K562 (cell line): Measurements from ENCODE around the gene GOT1. TPM values are rescaled to one million over a fixed set of nuclear protein-coding genes. Genes with fewer than 3 reads are reported as not detected.

Experiments used
- ATAC-seq: fragments of 200-7000 bp; cut with Tn5 transposase; 3 replicates; pipeline ENCODE4 v1.9.1; 2020; ENCODE audit warnings: moderate library complexity
- BruUV-seq: library from RNA; stranded (reverse); fragments of 400-500 nt; replicated peaks from 2 replicates; lab custom pipeline; 2021; lab: Mats Ljungman, UMichigan
- CTCF ChIA-PET: fragments of 300-600 bp; formaldehyde crosslinking; extraction: SDS; loops from one replicate; lab custom pipeline; 2021; ENCODE audit warnings: low intra/inter-chr PET ratio; lab: Yijun Ruan, JAX
- POLR2A ChIA-PET: fragments of 300-600, 350-650 bp; sonication (Branson Sonifier 250); formaldehyde crosslinking; extraction: SDS; loops from one replicate; lab custom pipeline; 2021; ENCODE audit warnings: antibody characterized with exemption, inconsistent platforms; lab: Yijun Ruan, JAX
- DNase-seq, 4 experiments: peaks; one replicate each; pipeline versions ENCODE4 v3.0.0 to v3.0.0-alpha.2; 2011 to 2018; ENCODE audit warnings: low spot score in 3 of 4, mixed read lengths in 3 of 4; ENCODE audit errors: extremely low read depth in 1 of 4
- FAIRE-seq: peaks from 2 replicates; lab custom pipeline; 2011; peaks lifted over from hg19 to GRCh38; lab: Jason Lieb, UNC
- H2AFZ ChIP-seq: 2 replicates; pipeline ENCODE4 v1.6.0; 2011; ENCODE audit warnings: low read depth, low read length, control low read depth, inconsistent platforms
- H3K27ac ChIP-seq: fragments of 200-600 bp; 3 replicates; pipeline ENCODE4 v1.8.0; 2011; ENCODE audit warnings: low read depth, mild to moderate bottlenecking, control low read depth, inconsistent platforms, low read length, moderate library complexity, mixed read lengths; ENCODE audit errors: extremely low read depth
- H3K27me3 ChIP-seq, 2 experiments: fragments of 300-600 bp in 1 of 2; 2 replicates in 1 of 2; 3 replicates in 1 of 2; pipeline versions ENCODE4 v1.6.0 to v1.8.0; 2011; ENCODE audit warnings: inconsistent platforms in 2 of 2, low read length in 2 of 2, mild to moderate bottlenecking in 1 of 2, mixed read lengths in 1 of 2, moderate library complexity in 1 of 2; ENCODE audit not compliant: control insufficient read depth in 2 of 2, insufficient read depth in 2 of 2
- H3K36me3 ChIP-seq: fragments of 300-600 bp; 3 replicates; pipeline ENCODE4 v1.8.0; 2011; ENCODE audit warnings: mild to moderate bottlenecking, low read length, inconsistent platforms; ENCODE audit not compliant: control insufficient read depth, insufficient read depth
- H3K4me1 ChIP-seq, 2 experiments: fragments of 200-600 bp in 1 of 2; replicated peaks in 1 of 2; 2 replicates in 1 of 2; 3 replicates in 1 of 2; pipeline versions ENCODE4 v1.5.1 to v1.8.0; 2011; ENCODE audit warnings: inconsistent platforms in 2 of 2, low read length in 2 of 2, mild to moderate bottlenecking in 1 of 2, mixed read lengths in 1 of 2, moderate library complexity in 1 of 2; ENCODE audit not compliant: control insufficient read depth in 2 of 2, insufficient read depth in 2 of 2
- H3K4me2 ChIP-seq: 2 replicates; pipeline ENCODE4 v1.6.1; 2011; ENCODE audit warnings: low read length, control low read depth, inconsistent platforms, mixed read lengths; ENCODE audit not compliant: insufficient read depth
- H3K4me3 ChIP-seq: fragments of 200-600 bp; sonication (generic), shearing (Covaris generic); 2 replicates; pipeline ENCODE4 v1.5.1; 2016; ENCODE audit warnings: control low read depth, inconsistent platforms
- H3K79me2 ChIP-seq: fragments of 200-600 bp; 3 replicates; pipeline ENCODE4 v1.8.0; 2011; ENCODE audit warnings: low read length, inconsistent platforms; ENCODE audit not compliant: control insufficient read depth, insufficient read depth
- H3K9ac ChIP-seq, 2 experiments: 2 replicates each; pipeline versions ENCODE4 v1.6.0 to v1.6.1; 2011; ENCODE audit warnings: low read depth in 2 of 2, low read length in 2 of 2, control low read depth in 1 of 2, inconsistent platforms in 1 of 2, mild to moderate bottlenecking in 1 of 2, mixed read lengths in 1 of 2; ENCODE audit not compliant: insufficient read depth in 1 of 2
- H3K9me1 ChIP-seq: one replicate; pipeline ENCODE4 v1.6.0; 2011; ENCODE audit warnings: inconsistent platforms, mild to moderate bottlenecking, low read length, moderate library complexity; ENCODE audit not compliant: control insufficient read depth, insufficient read depth
- H3K9me3 ChIP-seq: replicated peaks from 2 replicates; pipeline ENCODE4 v1.5.1; 2011; ENCODE audit warnings: low read depth, low read length, inconsistent platforms; ENCODE audit not compliant: control insufficient read depth, insufficient read depth
- H4K20me1 ChIP-seq: replicated peaks from 2 replicates; pipeline ENCODE4 v1.6.1; 2011; ENCODE audit warnings: low read length, inconsistent platforms, mixed read lengths; ENCODE audit not compliant: control insufficient read depth, insufficient read depth
- CTCF ChIP-seq, 3 experiments: IDR thresholded peaks in 2 of 3; conservative IDR thresholded peaks in 1 of 3; 2 replicates each; pipeline ENCODE4 v1.5.1; 2011 to 2012; ENCODE audit warnings: low read length in 3 of 3, mild to moderate bottlenecking in 3 of 3, control low read depth in 2 of 3, improper control_type of control experiment in 1 of 3, inconsistent platforms in 1 of 3, low read depth in 1 of 3, mixed read lengths in 1 of 3, moderate library complexity in 1 of 3; ENCODE audit not compliant: insufficient read depth in 2 of 3
- RAD21 ChIP-seq, 2 experiments: fragments of 250-450 bp in 1 of 2; fragments of 450-650 bp in 1 of 2; sonication (Bioruptor Pico) in 1 of 2; formaldehyde crosslinking in 1 of 2; IDR thresholded peaks in 1 of 2; conservative IDR thresholded peaks in 1 of 2; 2 replicates each; pipeline versions ENCODE4 v1.4.0 to v1.8.0; 2020 to 2022; ENCODE audit warnings: mild to moderate bottlenecking in 2 of 2, moderate library complexity in 1 of 2
- ZNF785 ChIP-seq: fragments of 250-450 bp; sonication (Bioruptor Pico); IDR thresholded peaks from 2 replicates; pipeline ENCODE4 v1.4.0; 2020; ENCODE audit warnings: mild to moderate bottlenecking
- WGBS: fragments of 100-300 bp; shearing (Covaris generic); methylation state at CpG from one replicate; pipeline ENCODE4 v1.1.6; 2016; ENCODE audit warnings: low coverage, mixed read lengths; ENCODE audit not compliant: insufficient coverage; ENCODE audit errors: missing lambda C conversion rate; 5-methylcytosine and 5-hydroxymethylcytosine counted together
- in situ Hi-C: fragments of 300-500 bp; cut with MboI; formaldehyde crosslinking; loops from 4 replicates; pipeline ENCODE4 v1.15.0; 2018; ENCODE audit warnings: inconsistent platforms, mixed read lengths
- intact Hi-C: fragments of 100-400 bp; cut with micrococcal nuclease; formaldehyde crosslinking; loops from 2 replicates; pipeline ENCODE4 v1.14.2; 2022
- polyA plus RNA-seq, 8 experiments: library from polyadenylated mRNA; depleted of rRNA in 4 of 8; stranded (reverse) in 5 of 8; unstranded in 3 of 8; fragments of >200 nt; fragmentation: Nextera tagmentation in 2 of 8; fragmentation: Illumina TruSeq in 1 of 8; extraction: Ambion mirVana in 2 of 8; extraction: Trizol in 1 of 8; gene quantifications; 2 replicates each; pipeline versions ENCODE4 v1.2.1 to v1.2.3, GENCODE V29; 2011 to 2014; ENCODE audit warnings: inconsistent platforms in 1 of 8, missing spikeins in 1 of 8
- total RNA-seq, 7 experiments: library from RNA; depleted of rRNA in 6 of 7; stranded (reverse); fragments of >200 nt in 6 of 7; fragmentation: Illumina TruSeq in 2 of 7; extraction: Trizol in 2 of 7; gene quantifications; 2 replicates each; pipeline versions ENCODE4 v1.2.1 to v1.2.3, GENCODE V29; 2011 to 2021; ENCODE audit warnings: low replicate concordance in 1 of 7

GOT1 gene
- total and polyA plus RNA-seq, 9 of the 15 experiments (the other 6 are each of a cell fraction or from before 2014, with no cell fraction given) = 55.7 to 166 (median 75.4) TPM

GRCh38 chr10:99370993-99371392, 59.4 kb downstream of the GOT1 start:
- Histone ChIP-seq H4K20me1 (no peaks in the 10 kb centered on the region), H3K9ac (no peak overlapping the region), H3K79me2 (no peaks in the 10 kb centered on the region), H3K4me1 (no peaks in the 10 kb centered on the region), H3K27ac (no peak overlapping the region), H3K9me3 (no peaks in the 10 kb centered on the region), H3K9me1 (no peaks in the 10 kb centered on the region), H2AFZ (no peak overlapping the region), H3K36me3 (no peaks in the 10 kb centered on the region), H3K4me3 (no peak overlapping the region), H3K4me2 (no peak overlapping the region), H3K27me3 (no peaks in the 10 kb centered on the region)
- in situ Hi-C loops (no loop called here), intact Hi-C loops (no loop called here)
- TF ChIP-seq CTCF (IDR thresholded peaks at IDR 0.05 in 2 of 3, conservative IDR thresholded peaks at IDR 0.05 in 1 of 3; ENCODE audit: insufficient read depth in 2 of 3, low read depth in 1 of 3, low read length in 3 of 3) (peak; percentile 39 to 50 (median 43); a peak in 4 of 6 replicates), ZNF785 (CRISPR knock-in tag) (no peak), RAD21 (CRISPR knock-in tag; conservative IDR thresholded peaks at IDR 0.05 in 1 of 2, IDR thresholded peaks at IDR 0.05 in 1 of 2) (peak; percentile 11 to 30; a peak in 2 of 4 replicates)
- FAIRE-seq (peak; percentile 32), ATAC-seq (peak; percentile 58; the same call in 2 of the 3 replicates), DNase-seq (peak; percentile 17 to 29 (median 24))
- ChIA-PET POLR2A (interaction anchor here (0.9 kb wide), 1 partner anchor 15 kb away, joined by 3 read pairs; no protein-coding TSS in a partner anchor), CTCF (no interaction called here)
- 0% methylated on average over 2 of the region's 2 CpGs for WGBS
- BruUV-seq = no TSS peak
